ENCODE measurements around the gene HCN1.

Gene HCN1

DNA sequence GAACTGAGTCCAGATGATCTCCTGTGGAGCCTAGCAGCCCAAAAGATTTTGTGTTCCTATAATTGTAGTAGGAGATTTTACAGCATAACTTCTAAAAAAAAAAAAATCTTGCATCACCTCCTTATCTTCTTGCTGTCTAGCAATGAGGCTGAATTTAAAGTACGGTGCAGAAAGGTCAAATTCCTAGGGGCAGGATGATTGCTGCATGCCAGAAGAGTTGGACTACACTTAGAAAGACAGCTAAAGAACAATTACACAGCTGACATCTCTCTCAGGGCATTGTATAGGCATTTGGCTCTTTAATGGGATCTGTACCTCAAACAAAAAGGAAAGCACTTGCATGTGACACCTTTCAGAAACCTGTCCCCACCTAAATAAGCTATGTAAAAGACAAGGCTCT, 443.2 kb downstream of the HCN1 start:
- TF ChIP-seq CTCF (IDR thresholded peaks at IDR 0.05; ENCODE audit: low read depth, low read length, missing control alignments) = no peak
- DNase-seq (ENCODE audit: low read depth) = no peak

DNA sequence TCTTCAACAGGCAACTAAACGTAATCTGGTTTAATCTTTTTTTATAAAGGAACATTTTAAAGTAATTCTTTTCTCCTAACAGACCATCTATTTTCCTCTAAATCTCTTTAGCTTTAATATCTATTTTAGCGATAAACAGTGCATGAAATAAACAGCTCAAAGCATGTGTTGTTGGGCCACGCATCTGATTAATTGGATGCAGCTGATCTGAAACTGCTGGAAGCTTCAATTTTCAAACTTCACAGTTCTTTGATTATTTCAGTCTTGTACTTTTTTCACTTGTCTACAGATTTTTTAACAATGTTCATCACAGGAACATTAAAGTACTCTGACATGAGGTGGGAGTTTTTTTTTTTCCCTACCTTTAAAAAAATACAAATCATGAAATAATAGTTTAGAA, 443.6 kb downstream of the HCN1 start:
- H3K4me3 ChIP-seq (ENCODE audit: low read depth, low read length) = no peak overlapping the region
- TF ChIP-seq CTCF (IDR thresholded peaks at IDR 0.05; ENCODE audit: low read depth, low read length, missing control alignments) = no peak
- DNase-seq (ENCODE audit: low read depth) = no peak

More for the DNA sequence above, 443.2 kb downstream of the HCN1 start:
- H3K4me3 ChIP-seq (ENCODE audit: low read depth, low read length) = no peak overlapping the region

DNA sequence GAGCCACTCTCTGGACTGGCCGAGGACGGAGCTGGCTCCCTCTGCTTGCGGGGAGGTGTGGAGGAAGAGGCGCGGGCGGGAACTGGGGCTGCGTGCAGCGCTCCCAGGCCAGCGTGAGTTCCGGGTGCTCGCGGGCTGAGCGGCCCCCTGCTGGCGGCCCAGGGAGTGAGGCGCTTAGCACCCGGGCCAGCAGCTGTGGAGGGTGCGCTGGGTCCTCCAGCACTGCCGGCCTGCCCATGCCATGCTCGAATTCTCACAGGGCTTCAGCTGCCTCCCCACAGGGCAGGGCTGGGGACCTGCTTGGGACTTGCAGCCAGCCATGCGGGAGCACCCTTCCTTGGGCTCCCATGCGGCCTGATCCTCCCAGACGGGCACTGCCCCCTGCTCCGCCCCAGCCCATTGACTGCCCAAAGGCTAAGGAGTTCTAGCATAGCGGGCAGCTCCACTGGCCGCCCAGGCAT, 470.6 kb downstream of the HCN1 start:
- no peak for TF ChIP-seq CTCF (IDR thresholded peaks at IDR 0.05; ENCODE audit: low read depth, low read length, missing control alignments)
- no peak for DNase-seq (ENCODE audit: low read depth)
- no peak overlapping the region for H3K4me3 ChIP-seq (ENCODE audit: low read depth, low read length)

DNA sequence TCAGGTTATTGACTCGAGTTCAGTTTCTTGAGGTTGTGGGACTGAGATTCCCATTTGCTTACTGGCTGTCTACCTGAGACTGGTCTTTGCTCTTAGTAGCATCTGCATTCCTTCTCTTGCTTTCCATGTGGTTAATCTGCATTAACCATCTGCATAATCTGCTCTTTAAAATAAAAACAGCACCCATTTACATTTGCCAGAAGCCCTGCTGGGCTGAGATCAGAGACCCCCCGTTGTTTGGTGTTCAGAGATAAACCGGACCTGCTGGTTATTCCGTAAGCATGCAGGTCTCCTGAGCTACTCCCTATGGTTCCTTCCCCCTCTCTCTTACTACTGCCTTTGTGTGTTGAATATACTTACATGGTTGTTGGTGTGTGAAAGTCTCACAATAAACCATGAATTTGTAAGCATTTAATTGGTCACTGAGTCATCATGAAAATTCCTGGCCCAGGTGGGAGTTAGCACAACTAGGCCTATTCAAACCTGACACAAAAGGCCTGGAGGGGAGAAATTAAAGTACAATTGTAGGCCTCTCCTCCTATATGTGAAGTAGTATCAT, 490.7 kb downstream of the HCN1 start:
- H3K4me3 ChIP-seq (ENCODE audit: low read depth, low read length) = no peak overlapping the region
- no peak for DNase-seq (ENCODE audit: low read depth)
- no peak for TF ChIP-seq CTCF (IDR thresholded peaks at IDR 0.05; ENCODE audit: low read depth, low read length, missing control alignments)

Data from GM12864 (cell line).